ENCODE measurements around the gene NFAT5. TPM values are rescaled to one million over a fixed set of nuclear protein-coding genes. Genes with fewer than 3 reads are reported as not detected.

Gene NFAT5
- total RNA-seq, 4 donors from 2014 or later = 67.7 to 146 (median 80.8) TPM

GRCh38 chr16:69532641-69533455, 32.9 kb upstream of the NFAT5 start:
- Histone ChIP-seq H3K9me3 (no peaks in the 10 kb centered on the region), H3K27ac (no peak overlapping the region), H3K27me3 (no peaks in the 10 kb centered on the region), H3K4me1 (peaks cover 19% of the 10 kb centered on the region), H3K4me3 (no peak overlapping the region), H3K36me3 (no peaks in the 10 kb centered on the region)
- WGBS = 35% methylated on average over 9 of the region's 9 CpGs
- TF ChIP-seq CTCF (IDR thresholded peaks at IDR 0.05) (no peak), EP300 (IDR thresholded peaks at IDR 0.05) (no peak), POLR2AphosphoS5 (IDR thresholded peaks at IDR 0.05) (no peak), POLR2A (IDR thresholded peaks at IDR 0.05) (no peak)
- DNase-seq (ENCODE audit: low spot score in 2 of 2) = no peak

- no peak overlapping the region for H3K4me3 ChIP-seq
- no peaks in the 10 kb centered on the region for H3K27me3 ChIP-seq
- no peak for DNase-seq (ENCODE audit: low spot score in 2 of 2)
- no peaks in the 10 kb centered on the region for H3K9me3 ChIP-seq
- 100% methylated on average over 3 of the region's 3 CpGs for WGBS
- no peaks in the 10 kb centered on the region for H3K36me3 ChIP-seq
- peaks cover 18% of the 10 kb centered on the region for H3K4me1 ChIP-seq
- H3K27ac ChIP-seq = no peak overlapping the region
- TF ChIP-seq CTCF (IDR thresholded peaks at IDR 0.05) (no peak), EP300 (IDR thresholded peaks at IDR 0.05) (no peak), POLR2AphosphoS5 (IDR thresholded peaks at IDR 0.05) (no peak), POLR2A (IDR thresholded peaks at IDR 0.05) (no peak)
These were observed 31.0 kb upstream of the NFAT5 start for GRCh38 chr16:69534720-69535119.

DNA sequence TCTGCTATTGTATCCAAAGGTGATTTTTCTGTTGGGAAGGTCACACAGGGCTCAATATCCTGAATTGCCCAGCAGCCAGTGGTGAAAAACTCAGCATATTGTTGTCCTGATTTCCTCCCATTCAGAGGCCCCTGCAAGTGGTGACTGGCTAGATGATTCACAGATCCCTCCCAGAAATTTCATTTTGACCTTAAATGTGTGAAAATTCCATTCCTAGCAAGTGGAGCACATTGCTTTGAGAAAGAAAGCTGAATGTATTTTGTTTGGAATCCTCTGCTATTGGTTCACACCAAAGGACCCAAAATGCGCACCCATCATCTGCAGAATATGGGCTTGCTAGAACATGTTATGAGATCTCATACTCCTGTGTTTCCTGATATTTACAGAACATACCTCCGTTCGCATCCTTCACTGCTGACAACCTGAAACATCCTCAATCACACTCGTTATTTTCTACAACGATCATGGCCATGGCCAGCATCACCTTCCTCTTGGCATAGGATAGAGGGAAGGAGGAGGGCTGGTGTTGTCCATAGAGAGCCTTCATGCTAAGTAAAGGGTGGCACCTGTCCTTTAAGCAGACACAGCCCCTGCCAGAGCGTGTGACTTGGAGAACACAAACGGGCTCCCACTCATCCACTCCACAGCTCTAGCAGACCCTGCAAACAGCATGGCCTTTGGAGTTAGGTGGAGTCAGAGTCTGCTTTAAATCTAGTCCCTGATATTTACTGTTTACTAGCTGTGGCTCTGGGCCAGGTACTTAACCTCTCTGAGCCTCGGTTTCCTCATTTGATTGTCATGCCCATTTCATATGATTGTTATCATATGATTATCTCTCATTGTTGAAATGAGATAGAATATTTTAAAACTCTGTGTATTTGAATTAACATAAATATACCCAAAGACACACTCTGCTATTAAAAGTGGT, 30.4 kb upstream of the NFAT5 start:
- TF ChIP-seq POLR2AphosphoS5 (IDR thresholded peaks at IDR 0.05) (no peak), POLR2A (IDR thresholded peaks at IDR 0.05) (no peak), EP300 (IDR thresholded peaks at IDR 0.05) (no peak), CTCF (IDR thresholded peaks at IDR 0.05) (no peak)
- no peaks in the 10 kb centered on the region for H3K9me3 ChIP-seq
- H3K27ac ChIP-seq = no peak overlapping the region
- no peaks in the 10 kb centered on the region for H3K36me3 ChIP-seq
- DNase-seq (ENCODE audit: low spot score in 2 of 2) = no peak
- H3K27me3 ChIP-seq = no peaks in the 10 kb centered on the region
- peaks cover 14% of the 10 kb centered on the region for H3K4me1 ChIP-seq
- H3K4me3 ChIP-seq = no peak overlapping the region
- 53% methylated on average over 8 of the region's 8 CpGs for WGBS

DNA sequence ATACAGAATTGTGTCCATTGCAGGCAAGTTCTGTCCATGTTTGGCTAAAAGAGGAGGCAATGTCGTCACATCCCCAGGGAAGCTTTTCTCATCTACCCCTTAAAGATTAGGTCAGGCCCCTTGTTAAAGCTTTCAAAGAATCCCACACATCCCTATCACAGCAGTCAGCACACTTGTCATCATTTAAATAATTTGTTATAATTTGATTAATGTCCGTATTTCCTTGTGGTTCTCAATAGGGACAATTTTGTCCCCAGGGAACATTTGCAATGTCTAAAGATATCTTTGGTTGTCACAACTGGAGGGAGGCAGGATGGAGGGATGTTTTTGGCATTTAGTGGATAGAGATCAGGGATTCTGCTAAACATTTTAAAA, 28.1 kb upstream of the NFAT5 start:
- Histone ChIP-seq H3K27ac (no peak overlapping the region), H3K9me3 (no peaks in the 10 kb centered on the region), H3K4me3 (no peak overlapping the region), H3K4me1 (peaks cover 6% of the 10 kb centered on the region), H3K27me3 (no peaks in the 10 kb centered on the region), H3K36me3 (no peaks in the 10 kb centered on the region)
- no peak for DNase-seq (ENCODE audit: low spot score in 2 of 2)
- no peak for TF ChIP-seq EP300 (IDR thresholded peaks at IDR 0.05)
- TF ChIP-seq POLR2AphosphoS5 (IDR thresholded peaks at IDR 0.05) = no peak
- no peak for TF ChIP-seq CTCF (IDR thresholded peaks at IDR 0.05)
- no peak for TF ChIP-seq POLR2A (IDR thresholded peaks at IDR 0.05)
- 86% methylated on average over 2 of the region's 2 CpGs for WGBS

- WGBS = 75% methylated on average over 1 of the region's 1 CpG
- H3K27me3 ChIP-seq = no peaks in the 10 kb centered on the region
These were observed 27.0 kb upstream of the NFAT5 start for GRCh38 chr16:69538808-69539207.

More at GRCh38 chr16:69538808-69539207, 27.0 kb upstream of the NFAT5 start:
- no peak for DNase-seq (ENCODE audit: low spot score in 2 of 2)
- Histone ChIP-seq H3K27ac (no peak overlapping the region), H3K4me1 (peaks cover 6% of the 10 kb centered on the region), H3K4me3 (no peak overlapping the region), H3K36me3 (no peaks in the 10 kb centered on the region), H3K9me3 (no peaks in the 10 kb centered on the region)
- TF ChIP-seq POLR2A (IDR thresholded peaks at IDR 0.05) (no peak), POLR2AphosphoS5 (IDR thresholded peaks at IDR 0.05) (no peak), EP300 (IDR thresholded peaks at IDR 0.05) (no peak), CTCF (IDR thresholded peaks at IDR 0.05) (no peak)

Measured in suprapubic skin (tissue), 4 donors.